ENCODE data around the gene POSTN. TPM values are rescaled to one million over a fixed set of nuclear protein-coding genes. Genes with fewer than 3 reads are reported as not detected.
"Not testable (repeated sequence)": the region's sequence is repeated elsewhere in the genome, so short reads cannot be mapped to it uniquely, and the experiment has no call there.

The POSTN gene
- total and polyA plus RNA-seq, 4 donors, result 32.0 to 230 (median 119) TPM

DNA sequence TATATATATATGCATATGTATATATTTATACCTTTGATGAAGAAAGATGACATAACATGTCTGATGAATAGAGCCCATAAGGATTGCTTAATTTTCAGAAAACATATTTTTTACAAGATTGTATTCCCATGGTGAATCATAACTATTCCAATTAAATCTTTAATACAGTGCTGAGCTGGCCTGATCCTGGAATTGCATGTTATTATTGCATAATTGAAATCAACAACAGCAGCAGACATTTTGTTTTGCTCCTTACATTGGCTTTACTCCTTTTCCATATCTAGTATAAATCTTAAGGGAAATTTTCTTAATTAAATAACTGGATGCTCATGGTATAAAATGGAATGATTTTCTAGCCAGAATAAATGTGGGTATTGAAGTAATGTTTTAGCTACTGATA, 22.0 kb downstream of the POSTN start:
- no peaks in the 10 kb centered on the region for H3K9me3 ChIP-seq (ENCODE audit: control insufficient read depth, insufficient read depth, low read length)
- peak in 1 of 6 donors; percentile 73 for DNase-seq (ENCODE audit: low read depth in 4 of 6, low spot score in 6 of 6)
- H3K27me3 ChIP-seq (ENCODE audit: control insufficient read depth, insufficient read depth, low read length), result no peaks in the 10 kb centered on the region

GRCh38 chr13:37565425-37565824, 33.1 kb downstream of the POSTN start:
- Histone ChIP-seq H3K27ac (ENCODE audit: low read depth, low read length) (no peak overlapping the region), H3K36me3 (ENCODE audit: control insufficient read depth, insufficient read depth, low read length) (no peaks in the 10 kb centered on the region), H3K4me1 (ENCODE audit: control insufficient read depth, insufficient read depth, low read length) (no peaks in the 10 kb centered on the region), H3K9me3 (ENCODE audit: control insufficient read depth, insufficient read depth, low read length) (no peaks in the 10 kb centered on the region), H3K27me3 (ENCODE audit: control insufficient read depth, insufficient read depth, low read length) (no peaks in the 10 kb centered on the region), H3K4me3 (ENCODE audit: low read depth, low read length) (no peak overlapping the region)
- DNase-seq (ENCODE audit: low read depth in 4 of 6, low spot score in 6 of 6), result no peak
- WGBS (ENCODE audit: insufficient coverage), result no CpG with 5 or more reads among the region's 1 CpG

More for the DNA sequence above, 22.0 kb downstream of the POSTN start:
- H3K36me3 ChIP-seq (ENCODE audit: control insufficient read depth, insufficient read depth, low read length), result no peaks in the 10 kb centered on the region
- H3K4me3 ChIP-seq (ENCODE audit: low read depth, low read length), result no peak overlapping the region
- H3K27ac ChIP-seq (ENCODE audit: low read depth, low read length), result no peak overlapping the region
- no peaks in the 10 kb centered on the region for H3K4me1 ChIP-seq (ENCODE audit: control insufficient read depth, insufficient read depth, low read length)

DNA sequence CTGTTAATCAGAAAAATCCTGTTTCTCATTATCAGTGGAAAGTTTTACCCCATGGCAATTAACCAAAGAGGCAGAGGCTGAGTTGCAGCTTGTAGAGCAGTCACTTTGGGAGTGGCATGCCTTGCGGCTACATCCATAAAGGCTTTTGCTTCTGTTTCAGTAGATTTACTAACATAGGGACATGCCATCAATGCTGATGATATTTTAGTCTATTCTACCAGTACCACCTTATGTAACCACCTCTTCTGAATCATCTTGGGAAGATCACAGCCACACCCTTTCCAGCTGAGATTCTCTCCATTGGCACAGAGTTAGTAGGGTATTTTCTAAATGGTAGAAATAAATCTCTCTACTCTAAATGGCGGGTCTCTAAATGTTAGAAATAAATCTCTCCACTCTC, 37.5 kb downstream of the POSTN start:
- H3K27me3 ChIP-seq (ENCODE audit: control insufficient read depth, insufficient read depth, low read length), result no peaks in the 10 kb centered on the region
- H3K4me1 ChIP-seq (ENCODE audit: control insufficient read depth, insufficient read depth, low read length), result no peaks in the 10 kb centered on the region
- 83% methylated on average over 1 of the region's 2 CpGs for WGBS (ENCODE audit: insufficient coverage)
- no peak for DNase-seq (ENCODE audit: low read depth in 4 of 6, low spot score in 6 of 6)
- H3K4me3 ChIP-seq (ENCODE audit: low read depth, low read length), result no peak overlapping the region
- H3K36me3 ChIP-seq (ENCODE audit: control insufficient read depth, insufficient read depth, low read length), result no peaks in the 10 kb centered on the region
- H3K27ac ChIP-seq (ENCODE audit: low read depth, low read length), result no peak overlapping the region
- no peaks in the 10 kb centered on the region for H3K9me3 ChIP-seq (ENCODE audit: control insufficient read depth, insufficient read depth, low read length)

DNA sequence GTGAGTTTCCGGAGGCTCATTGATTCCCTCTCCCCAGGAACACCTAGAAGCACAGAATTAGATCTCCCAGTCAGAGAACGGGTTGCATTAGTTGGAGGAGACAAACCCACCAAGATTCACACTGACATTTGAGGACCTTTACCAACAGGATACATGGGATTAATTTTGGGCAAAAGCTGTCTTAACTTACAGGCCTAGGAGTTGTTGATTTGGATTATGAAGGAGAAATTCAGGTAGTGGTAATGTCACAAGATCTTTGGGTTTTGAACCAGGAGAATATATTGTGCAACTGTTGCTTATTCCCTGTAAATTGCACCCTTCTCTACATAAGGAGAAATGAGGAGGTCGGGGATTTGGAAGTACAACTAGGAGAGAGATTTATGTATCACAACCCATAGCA, 38.0 kb downstream of the POSTN start:
- Histone ChIP-seq H3K4me3 (ENCODE audit: low read depth, low read length) (no peak overlapping the region), H3K27ac (ENCODE audit: low read depth, low read length) (no peak overlapping the region)
- WGBS (ENCODE audit: insufficient coverage), result no CpG with 5 or more reads among the region's 3 CpGs

GRCh38 chr13:37558766-37559165, 39.8 kb downstream of the POSTN start:
- H3K27ac ChIP-seq (ENCODE audit: low read depth, low read length); H3K4me1 ChIP-seq (ENCODE audit: control insufficient read depth, insufficient read depth, low read length); H3K4me3 ChIP-seq (ENCODE audit: low read depth, low read length); H3K9me3 ChIP-seq (ENCODE audit: control insufficient read depth, insufficient read depth, low read length); H3K36me3 ChIP-seq (ENCODE audit: control insufficient read depth, insufficient read depth, low read length); H3K27me3 ChIP-seq (ENCODE audit: control insufficient read depth, insufficient read depth, low read length); DNase-seq (ENCODE audit: low read depth in 4 of 6, low spot score in 6 of 6): not testable (repeated sequence)
- no CpG with 5 or more reads among the region's 5 CpGs for WGBS (ENCODE audit: insufficient coverage)

More for the DNA sequence above, 38.0 kb downstream of the POSTN start:
- H3K9me3 ChIP-seq (ENCODE audit: control insufficient read depth, insufficient read depth, low read length), result no peaks in the 10 kb centered on the region
- H3K4me1 ChIP-seq (ENCODE audit: control insufficient read depth, insufficient read depth, low read length), result no peaks in the 10 kb centered on the region
- no peaks in the 10 kb centered on the region for H3K36me3 ChIP-seq (ENCODE audit: control insufficient read depth, insufficient read depth, low read length)
- no peaks in the 10 kb centered on the region for H3K27me3 ChIP-seq (ENCODE audit: control insufficient read depth, insufficient read depth, low read length)
- no peak for DNase-seq (ENCODE audit: low read depth in 4 of 6, low spot score in 6 of 6)

- H3K27me3 ChIP-seq (ENCODE audit: control insufficient read depth, insufficient read depth, low read length), result no peaks in the 10 kb centered on the region
- no peaks in the 10 kb centered on the region for H3K4me1 ChIP-seq (ENCODE audit: control insufficient read depth, insufficient read depth, low read length)
- no peaks in the 10 kb centered on the region for H3K36me3 ChIP-seq (ENCODE audit: control insufficient read depth, insufficient read depth, low read length)
- DNase-seq (ENCODE audit: low read depth in 4 of 6, low spot score in 6 of 6), result no peak
- 80% methylated on average over 2 of the region's 3 CpGs for WGBS (ENCODE audit: insufficient coverage)
- no peaks in the 10 kb centered on the region for H3K9me3 ChIP-seq (ENCODE audit: control insufficient read depth, insufficient read depth, low read length)
- no peak overlapping the region for H3K27ac ChIP-seq (ENCODE audit: low read depth, low read length)
- H3K4me3 ChIP-seq (ENCODE audit: low read depth, low read length), result no peak overlapping the region
Observed at GRCh38 chr13:37546087-37546486, 52.5 kb downstream of the POSTN start.

- H3K4me3 ChIP-seq (ENCODE audit: low read depth, low read length), result no peak overlapping the region
- WGBS (ENCODE audit: insufficient coverage), result 95% methylated on average over 2 of the region's 3 CpGs
- no peaks in the 10 kb centered on the region for H3K4me1 ChIP-seq (ENCODE audit: control insufficient read depth, insufficient read depth, low read length)
- no peak overlapping the region for H3K27ac ChIP-seq (ENCODE audit: low read depth, low read length)
- no peak for DNase-seq (ENCODE audit: low read depth in 4 of 6, low spot score in 6 of 6)
- H3K36me3 ChIP-seq (ENCODE audit: control insufficient read depth, insufficient read depth, low read length), result no peaks in the 10 kb centered on the region
- no peaks in the 10 kb centered on the region for H3K27me3 ChIP-seq (ENCODE audit: control insufficient read depth, insufficient read depth, low read length)
- no peaks in the 10 kb centered on the region for H3K9me3 ChIP-seq (ENCODE audit: control insufficient read depth, insufficient read depth, low read length)
Observed at GRCh38 chr13:37544995-37545394, 53.6 kb downstream of the POSTN start.

GRCh38 chr13:37539976-37540605, 58.5 kb downstream of the POSTN start:
- H3K9me3 ChIP-seq (ENCODE audit: control insufficient read depth, insufficient read depth, low read length), result no peaks in the 10 kb centered on the region
- no peak overlapping the region for H3K4me3 ChIP-seq (ENCODE audit: low read depth, low read length)
- H3K36me3 ChIP-seq (ENCODE audit: control insufficient read depth, insufficient read depth, low read length), result no peaks in the 10 kb centered on the region
- H3K27ac ChIP-seq (ENCODE audit: low read depth, low read length), result no peak overlapping the region
- no peaks in the 10 kb centered on the region for H3K4me1 ChIP-seq (ENCODE audit: control insufficient read depth, insufficient read depth, low read length)
- no peak for DNase-seq (ENCODE audit: low read depth in 4 of 6, low spot score in 6 of 6)
- no peaks in the 10 kb centered on the region for H3K27me3 ChIP-seq (ENCODE audit: control insufficient read depth, insufficient read depth, low read length)
- no CpG with 5 or more reads among the region's 3 CpGs for WGBS (ENCODE audit: insufficient coverage)

- DNase-seq (ENCODE audit: low read depth in 4 of 6, low spot score in 6 of 6), result no peak
- Histone ChIP-seq H3K36me3 (ENCODE audit: control insufficient read depth, insufficient read depth, low read length) (no peaks in the 10 kb centered on the region), H3K9me3 (ENCODE audit: control insufficient read depth, insufficient read depth, low read length) (no peaks in the 10 kb centered on the region), H3K27ac (ENCODE audit: low read depth, low read length) (no peak overlapping the region), H3K4me3 (ENCODE audit: low read depth, low read length) (no peak overlapping the region), H3K27me3 (ENCODE audit: control insufficient read depth, insufficient read depth, low read length) (no peaks in the 10 kb centered on the region), H3K4me1 (ENCODE audit: control insufficient read depth, insufficient read depth, low read length) (no peaks in the 10 kb centered on the region)
- no CpG with 5 or more reads among the region's 2 CpGs for WGBS (ENCODE audit: insufficient coverage)
Observed at GRCh38 chr13:37539170-37539569, 59.4 kb downstream of the POSTN start.

GRCh38 chr13:37535501-37535900, 63.1 kb downstream of the POSTN start:
- H3K27me3 ChIP-seq (ENCODE audit: control insufficient read depth, insufficient read depth, low read length), result no peaks in the 10 kb centered on the region
- no peak for DNase-seq (ENCODE audit: low read depth in 4 of 6, low spot score in 6 of 6)
- no CpG with 5 or more reads among the region's 2 CpGs for WGBS (ENCODE audit: insufficient coverage)
- no peak overlapping the region for H3K27ac ChIP-seq (ENCODE audit: low read depth, low read length)
- H3K4me3 ChIP-seq (ENCODE audit: low read depth, low read length), result no peak overlapping the region
- H3K4me1 ChIP-seq (ENCODE audit: control insufficient read depth, insufficient read depth, low read length), result no peaks in the 10 kb centered on the region
- H3K9me3 ChIP-seq (ENCODE audit: control insufficient read depth, insufficient read depth, low read length), result peaks cover 2% of the 10 kb centered on the region
- H3K36me3 ChIP-seq (ENCODE audit: control insufficient read depth, insufficient read depth, low read length), result no peaks in the 10 kb centered on the region

All from spinal cord (tissue), 10 donors.